SK-N-SH treated with all-trans-retinoic acid at 6 μM for 48 hours (cell line): ENCODE results near the gene LCORL.
A peak's percentile ranks its signal among the peaks of the same experiment; 100 is the strongest.

Source experiments
- ATAC-seq: fragments of 200-7000 bp; cut with Tn5 transposase; 3 replicates; pipeline ENCODE4 v1.9.1; 2020; ENCODE audit warnings: mild to moderate bottlenecking, moderate library complexity
- ARNTL ChIP-seq: fragments of 450-650 bp; formaldehyde crosslinking; IDR thresholded peaks from 2 replicates; pipeline ENCODE4 v1.5.0; 2020; ENCODE audit warnings: low read depth, mild to moderate bottlenecking, moderate library complexity, borderline replicate concordance
- BACH2 ChIP-seq: fragments of 250-450 bp; sonication (Bioruptor Pico); IDR thresholded peaks from 2 replicates; pipeline ENCODE4 v1.9.0; 2021; ENCODE audit warnings: mild to moderate bottlenecking, borderline replicate concordance
- CSDC2 ChIP-seq: fragments of 250-450 bp; sonication (Bioruptor Pico); IDR thresholded peaks from 2 replicates; pipeline ENCODE4 v1.5.0; 2020; ENCODE audit warnings: mild to moderate bottlenecking, moderate library complexity
- CSRNP3 ChIP-seq: fragments of 250-450 bp; sonication (Bioruptor Pico); IDR thresholded peaks from 2 replicates; pipeline ENCODE4 v1.5.1; 2021; ENCODE audit warnings: mild to moderate bottlenecking, moderate library complexity
- ESRRG ChIP-seq: fragments of 250-450 bp; sonication (Bioruptor Pico); IDR thresholded peaks from 2 replicates; pipeline ENCODE4 v1.6.1; 2021; ENCODE audit warnings: mild to moderate bottlenecking
- ISL1 ChIP-seq: fragments of 250-450 bp; sonication (Bioruptor Pico); IDR thresholded peaks from 2 replicates; pipeline ENCODE4 v2.1.2; 2022; ENCODE audit warnings: mild to moderate bottlenecking, moderate library complexity
- PATZ1 ChIP-seq: fragments of 250-450 bp; sonication (Bioruptor Pico); IDR thresholded peaks from 2 replicates; pipeline ENCODE4 v1.8.0; 2020; ENCODE audit warnings: mild to moderate bottlenecking, moderate library complexity, borderline replicate concordance
- POU6F1 ChIP-seq: fragments of 250-450 bp; sonication (Bioruptor Pico); IDR thresholded peaks from 2 replicates; pipeline ENCODE4 v1.8.0; 2021; ENCODE audit warnings: low read depth, mild to moderate bottlenecking, moderate library complexity, borderline replicate concordance
- PPARA ChIP-seq: fragments of 250-450 bp; sonication (Bioruptor Pico); IDR thresholded peaks from 2 replicates; pipeline ENCODE4 v1.5.0; 2020; ENCODE audit warnings: mild to moderate bottlenecking, borderline replicate concordance
- RARB ChIP-seq: fragments of 250-450 bp; sonication (Bioruptor Pico); IDR thresholded peaks from 2 replicates; pipeline ENCODE4 v1.8.0; 2021; ENCODE audit warnings: mild to moderate bottlenecking, moderate library complexity
- TOX ChIP-seq: fragments of 250-450 bp; sonication (Bioruptor Pico); IDR thresholded peaks from 2 replicates; pipeline ENCODE4 v1.8.0; 2021; ENCODE audit warnings: mild to moderate bottlenecking, moderate library complexity, borderline replicate concordance
- TSHZ2 ChIP-seq: fragments of 250-450 bp; sonication (Bioruptor Pico); IDR thresholded peaks from 2 replicates; pipeline ENCODE4 v1.5.0; 2020; ENCODE audit warnings: mild to moderate bottlenecking, moderate library complexity
- ZC3H10 ChIP-seq: fragments of 250-450 bp; sonication (Bioruptor Pico); IDR thresholded peaks from 2 replicates; pipeline ENCODE4 v1.5.1; 2021; ENCODE audit warnings: mild to moderate bottlenecking, moderate library complexity
- ZFP30 ChIP-seq: fragments of 450-650 bp; formaldehyde crosslinking; IDR thresholded peaks from 2 replicates; pipeline ENCODE4 v1.5.0; 2022; ENCODE audit warnings: mild to moderate bottlenecking, moderate library complexity
- ZNF70 ChIP-seq: fragments of 450-650 bp; formaldehyde crosslinking; IDR thresholded peaks from 2 replicates; pipeline ENCODE4 v1.5.0; 2020; ENCODE audit warnings: mild to moderate bottlenecking, moderate library complexity
- ZNF8 ChIP-seq: fragments of 450-650 bp; formaldehyde crosslinking; IDR thresholded peaks from 2 replicates; pipeline ENCODE4 v1.5.0; 2020; ENCODE audit warnings: mild to moderate bottlenecking, moderate library complexity

Gene LCORL

GRCh38 chr4:17812125-17812524 lies 209.4 kb downstream of the LCORL start:
- TF ChIP-seq ARNTL (CRISPR knock-in tag) (no peak), CSRNP3 (CRISPR knock-in tag) (no peak), POU6F1 (CRISPR knock-in tag) (no peak), ESRRG (CRISPR knock-in tag) (no peak), ZNF70 (CRISPR knock-in tag) (no peak), PPARA (CRISPR knock-in tag) (no peak), RARB (CRISPR knock-in tag) (no peak), ISL1 (no peak), TOX (CRISPR knock-in tag) (no peak)
- TF ChIP-seq, all 23 proteins: peak for 0
- ATAC-seq, result no peak

GRCh38 chr4:17811078-17811603 lies 210.4 kb downstream of the LCORL start:
- TF ChIP-seq ZNF8 (CRISPR knock-in tag) (no peak), CSRNP3 (CRISPR knock-in tag) (no peak), ZC3H10 (CRISPR knock-in tag) (no peak)
- peak; percentile 53 for ATAC-seq

- TF ChIP-seq ZFP30 (CRISPR knock-in tag) (no peak), CSDC2 (no peak), ISL1 (no peak), ARNTL (CRISPR knock-in tag) (no peak), TSHZ2 (CRISPR knock-in tag) (no peak), PATZ1 (CRISPR knock-in tag) (no peak), ESRRG (CRISPR knock-in tag) (no peak), POU6F1 (CRISPR knock-in tag) (no peak), BACH2 (CRISPR knock-in tag) (no peak)
- ATAC-seq, result peak; percentile 92
These were observed 211.1 kb downstream of the LCORL start, which contains the start of the genes DCAF16 and NCAPG for GRCh38 chr4:17810260-17811077. Gene DCAF16, minus strand, starts transcription at chr4:17810757. Its CDS starts 6,616 bp downstream, at chr4:17804141. Gene NCAPG, plus strand, starts transcription at chr4:17810979. Its CDS starts 99 bp downstream, at chr4:17811078.
